ENCODE results near the gene PPP1R36.

GRCh38 chr14:64503434-64504309 is 46.1 kb upstream of the PPP1R36 start, which contains the start of gene ZBTB25:
- TF ChIP-seq, protein P1, sequence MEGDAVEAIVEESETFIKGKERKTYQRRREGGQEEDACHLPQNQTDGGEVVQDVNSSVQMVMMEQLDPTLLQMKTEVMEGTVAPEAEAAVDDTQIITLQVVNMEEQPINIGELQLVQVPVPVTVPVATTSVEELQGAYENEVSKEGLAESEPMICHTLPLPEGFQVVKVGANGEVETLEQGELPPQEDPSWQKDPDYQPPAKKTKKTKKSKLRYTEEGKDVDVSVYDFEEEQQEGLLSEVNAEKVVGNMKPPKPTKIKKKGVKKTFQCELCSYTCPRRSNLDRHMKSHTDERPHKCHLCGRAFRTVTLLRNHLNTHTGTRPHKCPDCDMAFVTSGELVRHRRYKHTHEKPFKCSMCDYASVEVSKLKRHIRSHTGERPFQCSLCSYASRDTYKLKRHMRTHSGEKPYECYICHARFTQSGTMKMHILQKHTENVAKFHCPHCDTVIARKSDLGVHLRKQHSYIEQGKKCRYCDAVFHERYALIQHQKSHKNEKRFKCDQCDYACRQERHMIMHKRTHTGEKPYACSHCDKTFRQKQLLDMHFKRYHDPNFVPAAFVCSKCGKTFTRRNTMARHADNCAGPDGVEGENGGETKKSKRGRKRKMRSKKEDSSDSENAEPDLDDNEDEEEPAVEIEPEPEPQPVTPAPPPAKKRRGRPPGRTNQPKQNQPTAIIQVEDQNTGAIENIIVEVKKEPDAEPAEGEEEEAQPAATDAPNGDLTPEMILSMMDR (conservative IDR thresholded peaks at IDR 0.05; ENCODE audit: low read length), result no peak
- no peak for TF ChIP-seq EZH2phosphoT487 (IDR thresholded peaks at IDR 0.05; ENCODE audit: borderline replicate concordance)
